ENCODE results near the gene CHST4.
"Not testable (repeated sequence)": the region's sequence is repeated elsewhere in the genome, so short reads cannot be mapped to it uniquely, and the experiment has no call there.

The CHST4 gene

DNA sequence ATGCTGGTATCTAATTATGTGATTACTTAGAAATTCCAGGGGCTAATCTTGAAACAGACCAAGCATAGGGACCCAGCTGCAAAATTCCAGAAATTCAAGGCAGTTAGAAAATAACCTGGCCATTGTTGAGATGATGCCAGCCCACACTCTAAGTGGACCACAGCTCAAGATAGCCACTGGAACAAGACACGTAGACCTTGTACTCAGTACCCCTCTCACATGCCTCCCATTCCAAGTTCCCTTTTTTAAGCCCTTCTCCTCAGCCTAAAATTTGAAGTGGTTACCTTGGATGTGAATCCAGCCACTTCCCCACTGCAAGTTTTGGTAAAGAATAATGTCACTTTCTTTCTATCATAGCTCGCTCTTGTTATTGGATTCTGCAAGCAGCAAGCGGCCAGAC is 33.0 kb upstream of the CHST4 start:
- DNase-seq = no peak
- Histone ChIP-seq H3K4me1 (ENCODE audit: control insufficient read depth, insufficient read depth, low read length, poor library complexity, severe bottlenecking) (no peaks in the 10 kb centered on the region), H3K36me3 (ENCODE audit: control insufficient read depth, insufficient read depth, low read length) (no peaks in the 10 kb centered on the region), H3K27me3 (replicated peaks; ENCODE audit: control insufficient read depth, insufficient read depth, low read length, poor library complexity, severe bottlenecking) (no peaks in the 10 kb centered on the region), H3K27ac (ENCODE audit: insufficient read depth, low read length, poor library complexity, severe bottlenecking) (no peak overlapping the region), H3K9me3 (ENCODE audit: control insufficient read depth, low read length) (no peaks in the 10 kb centered on the region), H3K4me3 (ENCODE audit: insufficient read depth, low read depth, low read length, poor library complexity, severe bottlenecking) (no peak overlapping the region)

DNA sequence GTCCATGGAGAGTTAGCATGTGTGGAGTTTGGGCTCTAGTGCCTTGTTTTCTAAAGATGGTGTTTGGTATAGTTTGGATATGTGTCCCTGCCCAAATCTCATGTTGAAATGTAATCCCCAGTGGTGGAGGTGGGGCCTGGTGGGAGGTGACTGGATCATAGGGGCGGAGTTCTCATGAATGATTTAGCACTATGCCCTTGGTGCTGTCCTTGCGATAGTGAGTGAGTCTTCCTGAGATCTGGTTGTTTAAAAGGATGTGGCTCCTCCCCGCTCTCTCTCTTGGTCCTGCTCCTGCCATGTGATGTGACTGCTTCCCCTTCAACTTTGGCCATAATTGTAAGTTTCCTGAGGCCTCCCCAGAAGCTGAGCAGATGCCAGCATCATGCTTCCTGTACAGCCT is 28.2 kb upstream of the CHST4 start:
- H3K27me3 ChIP-seq (replicated peaks; ENCODE audit: control insufficient read depth, insufficient read depth, low read length, poor library complexity, severe bottlenecking) = no peaks in the 10 kb centered on the region
- no peak for DNase-seq
- no peaks in the 10 kb centered on the region for H3K36me3 ChIP-seq (ENCODE audit: control insufficient read depth, insufficient read depth, low read length)
- H3K4me3 ChIP-seq (ENCODE audit: insufficient read depth, low read depth, low read length, poor library complexity, severe bottlenecking) = no peak overlapping the region
- H3K27ac ChIP-seq (ENCODE audit: insufficient read depth, low read length, poor library complexity, severe bottlenecking) = no peak overlapping the region
- no peaks in the 10 kb centered on the region for H3K4me1 ChIP-seq (ENCODE audit: control insufficient read depth, insufficient read depth, low read length, poor library complexity, severe bottlenecking)
- no peaks in the 10 kb centered on the region for H3K9me3 ChIP-seq (ENCODE audit: control insufficient read depth, low read length)

DNA sequence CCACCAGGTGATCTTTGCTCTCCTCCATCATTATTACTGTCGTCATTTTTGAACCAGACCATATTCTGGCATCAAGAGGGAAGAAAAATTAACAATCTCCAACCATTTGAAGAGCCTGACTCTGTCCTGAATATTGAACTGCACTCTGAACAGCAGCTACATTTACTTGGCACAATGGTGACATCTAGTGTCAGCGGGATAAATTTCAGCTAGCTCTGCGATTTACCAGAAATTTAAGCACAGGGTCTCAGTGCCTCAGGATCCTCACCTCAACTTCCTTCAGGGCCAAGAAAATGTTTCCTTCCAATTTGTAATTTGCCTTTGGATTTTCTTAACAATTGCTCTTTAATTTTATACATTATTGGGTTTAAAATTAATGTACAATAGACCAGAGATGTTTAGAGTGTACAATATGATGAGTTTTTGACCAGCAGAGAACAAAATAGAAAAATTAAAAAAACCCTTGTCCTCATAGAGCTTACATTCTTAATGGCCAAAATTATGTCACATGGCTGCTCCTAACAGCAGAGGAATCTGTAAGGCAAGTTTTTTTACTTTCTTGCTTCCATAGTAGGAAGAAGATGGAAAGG is 26.4 kb upstream of the CHST4 start:
- Histone ChIP-seq H3K9me3 (ENCODE audit: control insufficient read depth, low read length) (no peaks in the 10 kb centered on the region), H3K4me1 (ENCODE audit: control insufficient read depth, insufficient read depth, low read length, poor library complexity, severe bottlenecking) (no peaks in the 10 kb centered on the region), H3K27ac (ENCODE audit: insufficient read depth, low read length, poor library complexity, severe bottlenecking) (no peak overlapping the region), H3K27me3 (replicated peaks; ENCODE audit: control insufficient read depth, insufficient read depth, low read length, poor library complexity, severe bottlenecking) (no peaks in the 10 kb centered on the region), H3K4me3 (ENCODE audit: insufficient read depth, low read depth, low read length, poor library complexity, severe bottlenecking) (no peak overlapping the region), H3K36me3 (ENCODE audit: control insufficient read depth, insufficient read depth, low read length) (no peaks in the 10 kb centered on the region)
- peak in 2 of 3 donors; percentile 2 to 21 for DNase-seq

DNA sequence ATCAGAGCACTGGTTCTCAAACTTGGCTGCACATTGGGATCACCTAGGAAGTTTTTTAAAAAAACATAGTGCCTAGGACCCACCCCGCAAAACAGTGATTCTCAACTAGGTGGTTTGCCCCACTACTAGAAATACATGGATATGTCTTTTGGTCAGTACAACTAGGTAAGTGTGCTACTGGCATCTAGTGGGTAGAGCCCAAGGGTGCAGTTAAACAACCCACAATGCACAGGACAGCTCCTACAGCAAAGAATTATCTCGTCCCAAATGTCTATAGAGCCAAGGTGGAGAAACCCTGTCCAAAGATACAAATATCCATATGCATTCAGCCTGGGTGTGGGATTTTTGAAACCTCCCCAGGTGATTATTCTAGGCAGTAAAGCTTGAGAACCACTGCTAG is 25.3 kb upstream of the CHST4 start:
- H3K27ac ChIP-seq (ENCODE audit: insufficient read depth, low read length, poor library complexity, severe bottlenecking) = no peak overlapping the region
- no peaks in the 10 kb centered on the region for H3K36me3 ChIP-seq (ENCODE audit: control insufficient read depth, insufficient read depth, low read length)
- H3K4me1 ChIP-seq (ENCODE audit: control insufficient read depth, insufficient read depth, low read length, poor library complexity, severe bottlenecking) = no peaks in the 10 kb centered on the region
- no peak for DNase-seq
- H3K9me3 ChIP-seq (ENCODE audit: control insufficient read depth, low read length) = no peaks in the 10 kb centered on the region
- H3K4me3 ChIP-seq (ENCODE audit: insufficient read depth, low read depth, low read length, poor library complexity, severe bottlenecking) = no peak overlapping the region
- H3K27me3 ChIP-seq (replicated peaks; ENCODE audit: control insufficient read depth, insufficient read depth, low read length, poor library complexity, severe bottlenecking) = no peaks in the 10 kb centered on the region

DNA sequence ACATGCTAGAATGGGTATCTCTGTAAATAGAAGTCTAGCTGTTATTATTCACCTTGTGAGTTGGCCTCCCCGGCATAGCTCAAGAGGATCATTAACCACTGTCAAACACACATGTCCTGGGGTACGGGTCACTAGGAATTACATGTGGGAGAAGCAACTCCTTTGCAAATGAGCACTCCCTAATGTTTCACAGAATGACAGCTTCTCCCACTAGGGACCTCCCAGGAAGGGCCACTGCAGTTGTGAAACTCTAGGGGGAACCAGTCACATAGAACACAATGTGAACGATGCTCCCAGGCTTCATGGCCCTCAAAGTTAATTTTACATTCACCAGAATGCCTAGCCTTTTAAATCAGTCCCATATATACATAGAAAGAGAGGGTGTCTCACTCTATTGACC is 24.7 kb upstream of the CHST4 start:
- Histone ChIP-seq H3K9me3 (ENCODE audit: control insufficient read depth, low read length) (no peaks in the 10 kb centered on the region), H3K4me3 (ENCODE audit: insufficient read depth, low read depth, low read length, poor library complexity, severe bottlenecking) (no peak overlapping the region), H3K4me1 (ENCODE audit: control insufficient read depth, insufficient read depth, low read length, poor library complexity, severe bottlenecking) (no peaks in the 10 kb centered on the region), H3K27me3 (replicated peaks; ENCODE audit: control insufficient read depth, insufficient read depth, low read length, poor library complexity, severe bottlenecking) (no peaks in the 10 kb centered on the region), H3K27ac (ENCODE audit: insufficient read depth, low read length, poor library complexity, severe bottlenecking) (no peak overlapping the region), H3K36me3 (ENCODE audit: control insufficient read depth, insufficient read depth, low read length) (no peaks in the 10 kb centered on the region)
- no peak for DNase-seq

DNA sequence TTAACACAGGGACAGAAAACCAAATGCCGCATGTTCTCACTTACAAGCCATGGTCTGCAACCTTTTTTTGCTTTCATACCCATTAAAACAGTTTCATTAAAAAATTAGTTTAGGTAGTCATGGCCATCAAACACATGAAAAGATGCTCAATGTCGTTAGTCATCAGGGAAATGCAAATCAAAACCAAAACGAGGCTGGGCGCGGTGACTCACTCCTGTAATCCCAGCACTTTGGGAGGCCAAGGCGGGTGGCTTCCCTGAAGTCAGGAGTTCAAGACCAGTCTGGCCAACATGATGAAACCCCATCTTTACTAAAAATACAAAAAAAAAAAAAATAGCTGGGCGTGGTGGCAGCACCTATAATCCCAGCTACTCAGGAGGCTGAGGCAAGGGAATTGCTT is 22.2 kb upstream of the CHST4 start:
- not testable (repeated sequence) for H3K27me3 ChIP-seq (replicated peaks; ENCODE audit: control insufficient read depth, insufficient read depth, low read length, poor library complexity, severe bottlenecking); H3K27ac ChIP-seq (ENCODE audit: insufficient read depth, low read length, poor library complexity, severe bottlenecking); H3K4me1 ChIP-seq (ENCODE audit: control insufficient read depth, insufficient read depth, low read length, poor library complexity, severe bottlenecking); H3K36me3 ChIP-seq (ENCODE audit: control insufficient read depth, insufficient read depth, low read length); DNase-seq; H3K9me3 ChIP-seq (ENCODE audit: control insufficient read depth, low read length); H3K4me3 ChIP-seq (ENCODE audit: insufficient read depth, low read depth, low read length, poor library complexity, severe bottlenecking)

DNA sequence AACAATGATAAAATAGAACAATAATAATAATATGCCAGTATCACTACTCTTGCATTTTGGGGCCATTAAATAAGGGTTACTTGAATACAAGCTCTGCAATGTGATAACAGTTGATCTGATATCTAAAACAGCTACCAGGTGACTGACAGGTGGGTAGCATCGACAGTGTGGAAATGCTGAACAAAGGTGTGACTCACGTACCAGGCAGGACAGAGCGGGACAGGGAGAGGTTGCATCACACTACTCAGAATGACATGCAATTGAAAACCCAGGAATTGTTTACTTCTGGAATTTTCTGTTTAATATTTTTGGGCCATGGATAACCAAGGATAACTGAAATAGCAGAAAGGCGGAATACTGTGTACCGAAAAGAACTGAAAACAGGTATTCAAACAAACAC is 21.3 kb upstream of the CHST4 start:
- no peak for DNase-seq
- H3K36me3 ChIP-seq (ENCODE audit: control insufficient read depth, insufficient read depth, low read length) = no peaks in the 10 kb centered on the region
- no peaks in the 10 kb centered on the region for H3K4me1 ChIP-seq (ENCODE audit: control insufficient read depth, insufficient read depth, low read length, poor library complexity, severe bottlenecking)
- H3K27me3 ChIP-seq (replicated peaks; ENCODE audit: control insufficient read depth, insufficient read depth, low read length, poor library complexity, severe bottlenecking) = no peaks in the 10 kb centered on the region
- no peaks in the 10 kb centered on the region for H3K9me3 ChIP-seq (ENCODE audit: control insufficient read depth, low read length)
- no peak overlapping the region for H3K27ac ChIP-seq (ENCODE audit: insufficient read depth, low read length, poor library complexity, severe bottlenecking)
- no peak overlapping the region for H3K4me3 ChIP-seq (ENCODE audit: insufficient read depth, low read depth, low read length, poor library complexity, severe bottlenecking)

DNA sequence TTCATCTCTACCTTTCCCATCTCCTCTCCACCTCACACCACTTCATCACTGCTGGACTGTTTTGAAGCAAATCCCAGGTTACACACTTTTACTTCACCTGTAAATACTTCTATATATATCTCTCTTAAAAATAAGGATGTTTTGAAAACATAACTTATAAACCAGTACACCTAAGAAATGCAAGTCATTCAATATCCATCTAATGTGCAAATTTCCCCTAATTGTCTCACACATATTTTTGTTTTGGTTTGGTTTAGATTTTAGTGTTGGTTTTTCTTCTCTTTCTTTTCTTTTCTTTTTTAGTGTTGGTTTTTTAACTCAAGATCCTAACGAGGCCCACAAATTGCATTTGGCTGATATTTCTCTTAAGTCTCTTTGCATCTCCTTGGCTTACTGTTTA is 19.2 kb upstream of the CHST4 start:
- Histone ChIP-seq H3K27ac (ENCODE audit: insufficient read depth, low read length, poor library complexity, severe bottlenecking) (no peak overlapping the region), H3K4me3 (ENCODE audit: insufficient read depth, low read depth, low read length, poor library complexity, severe bottlenecking) (no peak overlapping the region), H3K9me3 (ENCODE audit: control insufficient read depth, low read length) (no peaks in the 10 kb centered on the region), H3K36me3 (ENCODE audit: control insufficient read depth, insufficient read depth, low read length) (no peaks in the 10 kb centered on the region), H3K4me1 (ENCODE audit: control insufficient read depth, insufficient read depth, low read length, poor library complexity, severe bottlenecking) (no peaks in the 10 kb centered on the region), H3K27me3 (replicated peaks; ENCODE audit: control insufficient read depth, insufficient read depth, low read length, poor library complexity, severe bottlenecking) (no peaks in the 10 kb centered on the region)
- DNase-seq = no peak

DNA sequence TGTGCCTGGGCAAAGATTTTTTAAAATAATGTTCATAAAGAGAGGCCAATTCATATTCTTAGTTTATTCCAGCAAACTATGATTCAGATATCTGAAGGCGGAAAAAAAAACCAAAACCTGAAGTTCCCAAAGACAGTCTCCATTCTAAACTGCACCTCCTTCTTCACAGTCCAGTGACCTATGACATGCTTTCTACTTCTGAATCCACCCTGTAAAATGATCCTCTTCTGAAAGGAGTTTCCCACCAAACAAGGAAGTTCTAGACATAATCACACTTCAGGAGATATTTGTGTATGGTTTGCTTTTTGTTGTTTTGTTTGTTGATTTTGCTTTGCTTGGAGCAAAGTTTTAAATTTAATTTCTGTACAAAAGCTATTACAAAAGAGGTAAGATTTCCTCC is 12.9 kb upstream of the CHST4 start:
- no peaks in the 10 kb centered on the region for H3K4me1 ChIP-seq (ENCODE audit: control insufficient read depth, insufficient read depth, low read length, poor library complexity, severe bottlenecking)
- no peak overlapping the region for H3K27ac ChIP-seq (ENCODE audit: insufficient read depth, low read length, poor library complexity, severe bottlenecking)
- no peak for DNase-seq

DNA sequence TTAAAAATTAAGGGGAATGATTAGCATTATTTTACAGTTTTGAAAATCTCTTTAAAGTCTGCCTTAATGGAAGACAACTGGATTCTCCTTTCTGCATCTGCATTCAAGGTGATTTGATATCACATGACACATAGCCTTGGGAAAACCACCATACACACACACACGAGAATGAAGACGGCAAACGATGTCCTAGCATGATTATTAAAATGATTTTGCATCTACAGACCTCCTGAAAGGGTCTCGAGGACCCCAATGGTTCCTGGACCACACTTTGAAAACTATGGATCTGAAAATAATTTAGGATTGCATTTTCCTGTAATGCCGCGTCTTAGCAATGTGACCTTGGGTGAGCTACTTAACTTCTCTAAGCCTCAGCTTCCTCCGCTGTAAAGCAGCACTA is 11.8 kb upstream of the CHST4 start:
- Histone ChIP-seq H3K36me3 (ENCODE audit: control insufficient read depth, insufficient read depth, low read length) (no peaks in the 10 kb centered on the region), H3K27ac (ENCODE audit: insufficient read depth, low read length, poor library complexity, severe bottlenecking) (no peak overlapping the region), H3K4me3 (ENCODE audit: insufficient read depth, low read depth, low read length, poor library complexity, severe bottlenecking) (no peak overlapping the region), H3K27me3 (replicated peaks; ENCODE audit: control insufficient read depth, insufficient read depth, low read length, poor library complexity, severe bottlenecking) (no peaks in the 10 kb centered on the region), H3K9me3 (ENCODE audit: control insufficient read depth, low read length) (no peaks in the 10 kb centered on the region), H3K4me1 (ENCODE audit: control insufficient read depth, insufficient read depth, low read length, poor library complexity, severe bottlenecking) (no peaks in the 10 kb centered on the region)
- no peak for DNase-seq

More for the DNA sequence above, 12.9 kb upstream of the CHST4 start:
- no peak overlapping the region for H3K4me3 ChIP-seq (ENCODE audit: insufficient read depth, low read depth, low read length, poor library complexity, severe bottlenecking)
- no peaks in the 10 kb centered on the region for H3K27me3 ChIP-seq (replicated peaks; ENCODE audit: control insufficient read depth, insufficient read depth, low read length, poor library complexity, severe bottlenecking)
- H3K9me3 ChIP-seq (ENCODE audit: control insufficient read depth, low read length) = no peaks in the 10 kb centered on the region
- H3K36me3 ChIP-seq (ENCODE audit: control insufficient read depth, insufficient read depth, low read length) = no peaks in the 10 kb centered on the region

DNA sequence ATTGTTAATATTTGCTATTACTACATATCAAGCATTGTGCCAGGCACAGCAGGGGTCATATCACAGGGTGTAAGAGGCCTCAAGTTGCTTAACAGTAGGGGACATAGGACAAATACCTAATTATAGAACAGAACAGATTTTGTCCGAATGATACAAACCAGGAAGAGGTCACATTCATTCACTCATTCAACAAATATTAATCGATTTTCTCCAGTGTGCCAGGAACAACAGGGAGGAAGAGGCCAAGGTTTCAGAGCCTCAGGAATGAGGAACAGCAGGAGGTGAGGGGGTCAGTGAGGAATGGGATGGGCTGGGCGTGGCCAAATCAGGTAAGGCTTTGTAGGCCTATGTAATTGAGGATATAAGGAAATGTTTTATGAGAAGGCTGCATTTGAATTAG is 11.2 kb upstream of the CHST4 start:
- Histone ChIP-seq H3K27me3 (replicated peaks; ENCODE audit: control insufficient read depth, insufficient read depth, low read length, poor library complexity, severe bottlenecking) (no peaks in the 10 kb centered on the region), H3K27ac (ENCODE audit: insufficient read depth, low read length, poor library complexity, severe bottlenecking) (no peak overlapping the region), H3K4me3 (ENCODE audit: insufficient read depth, low read depth, low read length, poor library complexity, severe bottlenecking) (no peak overlapping the region), H3K9me3 (ENCODE audit: control insufficient read depth, low read length) (no peaks in the 10 kb centered on the region), H3K36me3 (ENCODE audit: control insufficient read depth, insufficient read depth, low read length) (no peaks in the 10 kb centered on the region), H3K4me1 (ENCODE audit: control insufficient read depth, insufficient read depth, low read length, poor library complexity, severe bottlenecking) (no peaks in the 10 kb centered on the region)
- no peak for DNase-seq
